Inferior parietal cortex (tissue), 1 donor: Measurements from ENCODE around the gene AGPAT1.
A peak's percentile ranks its signal among the peaks of the same experiment; 100 is the strongest.
"Not testable (repeated sequence)": the region's sequence is repeated elsewhere in the genome, so short reads cannot be mapped to it uniquely, and the experiment has no call there.

Experiments used
- DNase-seq: peaks from one replicate; pipeline ENCODE4 v3.0.0-alpha.2; 2016; ENCODE audit errors: extremely low spot score

The AGPAT1 gene

GRCh38 chr6:32187009-32187709 is 11.3 kb upstream of the AGPAT1 start:
- no peak for DNase-seq

- DNase-seq, result not testable (repeated sequence)
Observed at GRCh38 chr6:32186151-32186840, 10.4 kb upstream of the AGPAT1 start.

GRCh38 chr6:32185681-32186131 is 9.8 kb upstream of the AGPAT1 start:
- not testable (repeated sequence) for DNase-seq

- DNase-seq, result no peak
Observed at GRCh38 chr6:32184084-32184640, 8.3 kb upstream of the AGPAT1 start, which contains the start of gene AGER. Gene AGER (minus strand): TSS chr6:32184253. CDS start chr6:32184222, 31 bp downstream.

- DNase-seq, result no peak
Observed at GRCh38 chr6:32183483-32184083, 7.7 kb upstream of the AGPAT1 start.

- DNase-seq, result no peak
Observed at GRCh38 chr6:32183030-32183429, 7.1 kb upstream of the AGPAT1 start.

GRCh38 chr6:32182555-32182981 is 6.7 kb upstream of the AGPAT1 start:
- no peak for DNase-seq

GRCh38 chr6:32181915-32182529 is 6.1 kb upstream of the AGPAT1 start:
- no peak for DNase-seq

- no peak for DNase-seq
Observed at GRCh38 chr6:32181148-32181702, 5.3 kb upstream of the AGPAT1 start.

GRCh38 chr6:32179766-32180405 is 4.0 kb upstream of the AGPAT1 start:
- no peak for DNase-seq

GRCh38 chr6:32178547-32179440 is 2.9 kb upstream of the AGPAT1 start:
- DNase-seq, result no peak

- peak; percentile 100 for DNase-seq
Observed at GRCh38 chr6:32177788-32178546, 2.1 kb upstream of the AGPAT1 start, which contains the start of gene RNF5. Gene RNF5 (plus strand): TSS chr6:32178405. CDS start chr6:32178512, 107 bp downstream.

GRCh38 chr6:32177183-32177787 is 1.4 kb upstream of the AGPAT1 start:
- DNase-seq, result no peak

- DNase-seq, result peak; percentile 41
Observed at GRCh38 chr6:32176476-32177182, 745 bp upstream of the AGPAT1 start.

- DNase-seq, result no peak
Observed at GRCh38 chr6:32175322-32175710, 568 bp downstream of the AGPAT1 start.

GRCh38 chr6:32174416-32174815 is 1.5 kb downstream of the AGPAT1 start:
- DNase-seq, result no peak

- DNase-seq, result no peak
Observed at GRCh38 chr6:32173051-32173727, 2.7 kb downstream of the AGPAT1 start.

GRCh38 chr6:32171234-32171633 is 4.7 kb downstream of the AGPAT1 start:
- DNase-seq, result no peak
